GM12878 (cell line): ENCODE measurements around the gene BCL2. TPM values are rescaled to one million over a fixed set of nuclear protein-coding genes. Genes with fewer than 3 reads are reported as not detected.

ENCODE experiments used
- ATAC-seq: fragments of 200-7000 bp; cut with Tn5 transposase; 3 replicates; pipeline ENCODE4 v1.9.1; 2020; ENCODE audit warnings: mild to moderate bottlenecking, moderate library complexity
- BruUV-seq: library from RNA; stranded (reverse); fragments of 400-500 nt; replicated peaks from 2 replicates; lab custom pipeline; 2021; lab: Mats Ljungman, UMichigan
- CTCF ChIA-PET: fragments of 300-600 bp; sonication (Branson Sonifier 250); formaldehyde crosslinking; extraction: SDS; loops from one replicate; lab custom pipeline; 2021; ENCODE audit warnings: inconsistent platforms; lab: Yijun Ruan, JAX
- POLR2A ChIA-PET: fragments of 350-600 bp; formaldehyde crosslinking; extraction: SDS; loops from one replicate; lab custom pipeline; 2021; ENCODE audit warnings: inconsistent platforms; lab: Charles Lee
- RAD21 ChIA-PET: fragments of 300-600 bp; sonication (Branson Sonifier 250); formaldehyde crosslinking; loops from one replicate; lab custom pipeline; 2023; ENCODE audit warnings: antibody characterized with exemption; ENCODE audit not compliant: unreplicated experiment; lab: Charles Lee
- SMC1A ChIA-PET: fragments of 300-600 bp; sonication (Branson Sonifier 250); formaldehyde crosslinking; loops from one replicate; lab custom pipeline; 2023; ENCODE audit not compliant: unreplicated experiment, uncharacterized antibody; lab: Charles Lee
- DNase-seq: peaks from one replicate; pipeline ENCODE4 v3.0.0-alpha.2; 2011; ENCODE audit warnings: low read depth, low spot score
- FAIRE-seq: peaks from 3 replicates; lab custom pipeline; 2011; peaks lifted over from hg19 to GRCh38; lab: Jason Lieb, UNC
- H2AFZ ChIP-seq: 2 replicates; pipeline ENCODE4 v1.6.0; 2011; ENCODE audit warnings: low read depth, low read length, control low read depth; ENCODE audit not compliant: control insufficient read depth
- H3K27ac ChIP-seq: 2 replicates; pipeline ENCODE4 v1.5.1; 2011; ENCODE audit warnings: control low read depth; ENCODE audit not compliant: control insufficient read depth, insufficient read depth
- H3K27me3 ChIP-seq, 2 experiments: replicated peaks in 1 of 2; 2 replicates each; pipeline versions ENCODE4 v1.6.0 to v1.6.1; 2011; ENCODE audit warnings: low read length in 1 of 2; ENCODE audit not compliant: control insufficient read depth in 2 of 2, insufficient read depth in 2 of 2
- H3K36me3 ChIP-seq, 2 experiments: 2 replicates each; pipeline ENCODE4 v1.5.1; 2011; ENCODE audit warnings: low read length in 1 of 2; ENCODE audit not compliant: control insufficient read depth in 2 of 2, insufficient read depth in 2 of 2
- H3K4me1 ChIP-seq: 2 replicates; pipeline ENCODE4 v1.6.1; 2011; ENCODE audit warnings: mild to moderate bottlenecking, low read length, moderate library complexity, mixed read lengths; ENCODE audit not compliant: control insufficient read depth, insufficient read depth
- H3K4me2 ChIP-seq: 2 replicates; pipeline ENCODE4 v1.6.0; 2011; ENCODE audit warnings: control low read depth; ENCODE audit not compliant: control insufficient read depth, insufficient read depth
- H3K4me3 ChIP-seq: fragments of 200-600 bp; sonication (generic); 2 replicates; pipeline ENCODE4 v1.5.1; 2016
- H3K79me2 ChIP-seq: 2 replicates; pipeline ENCODE4 v1.6.0; 2011; ENCODE audit warnings: low read length; ENCODE audit not compliant: control insufficient read depth, insufficient read depth
- H3K9ac ChIP-seq: 2 replicates; pipeline ENCODE4 v1.8.0; 2011; ENCODE audit warnings: low read length, control low read depth, mixed read lengths; ENCODE audit not compliant: control insufficient read depth, insufficient read depth
- H3K9me3 ChIP-seq: replicated peaks from 3 replicates; pipeline ENCODE4 v1.5.1; 2011; ENCODE audit warnings: mild to moderate bottlenecking, low read length; ENCODE audit not compliant: control insufficient read depth, insufficient read depth
- H4K20me1 ChIP-seq: 2 replicates; pipeline ENCODE4 v1.6.0; 2011; ENCODE audit not compliant: control insufficient read depth, insufficient read depth
- BACH1 ChIP-seq: fragments of 450-650 bp; IDR thresholded peaks from 2 replicates; pipeline ENCODE4 v1.6.1; 2017; ENCODE audit warnings: mild to moderate bottlenecking, borderline replicate concordance
- BRCA1 ChIP-seq: IDR thresholded peaks from 2 replicates; pipeline ENCODE4 v1.6.1; 2011; ENCODE audit warnings: low read depth, low read length, improper control_type of control experiment
- CREM ChIP-seq: IDR thresholded peaks from 2 replicates; pipeline ENCODE4 v1.6.1; 2014; ENCODE audit warnings: antibody characterized with exemption, low read depth
- EGR1 ChIP-seq, 2 experiments: IDR thresholded peaks; 1 replicate in 1 of 2; 2 replicates in 1 of 2; pipeline ENCODE4 v1.6.1; 2011 to 2012; ENCODE audit warnings: low read depth in 2 of 2, low read length in 2 of 2, borderline replicate concordance in 1 of 2, mild to moderate bottlenecking in 1 of 2, moderate library complexity in 1 of 2
- ETV6 ChIP-seq, 2 experiments: fragments of 450-650 bp in 1 of 2; IDR thresholded peaks in 1 of 2; conservative IDR thresholded peaks in 1 of 2; 2 replicates each; pipeline ENCODE4 v1.6.1; 2014; ENCODE audit warnings: antibody characterized with exemption in 1 of 2, borderline replicate concordance in 1 of 2, low read depth in 1 of 2, mild to moderate bottlenecking in 1 of 2, moderate library complexity in 1 of 2
- FOXK2 ChIP-seq: fragments of 450-650 bp; IDR thresholded peaks from 2 replicates; pipeline ENCODE4 v1.6.1; 2017; ENCODE audit warnings: mild to moderate bottlenecking, moderate library complexity
- HDGF ChIP-seq: fragments of 450-650 bp; IDR thresholded peaks from 2 replicates; pipeline ENCODE4 v1.6.1; 2016; ENCODE audit warnings: antibody characterized with exemption
- NFYB ChIP-seq: IDR thresholded peaks from 2 replicates; pipeline ENCODE4 v1.6.1; 2011; ENCODE audit warnings: low read depth, mild to moderate bottlenecking, low read length, improper control_type of control experiment, moderate library complexity; ENCODE audit not compliant: insufficient read depth
- RCOR1 ChIP-seq: conservative IDR thresholded peaks from 2 replicates; pipeline ENCODE4 v1.6.1; 2012; ENCODE audit warnings: low read depth, low read length, improper control_type of control experiment
- SIX5 ChIP-seq: IDR thresholded peaks from 2 replicates; pipeline ENCODE4 v1.6.1; 2011; ENCODE audit warnings: mild to moderate bottlenecking, low read depth, low read length, moderate library complexity; ENCODE audit not compliant: severe bottlenecking
- YY1 ChIP-seq: IDR thresholded peaks from 2 replicates; pipeline ENCODE4 v1.6.1; 2011; ENCODE audit warnings: low read depth, mild to moderate bottlenecking, low read length
- WGBS: methylation state at CpG from one replicate; pipeline ENCODE4 v1.1.6; 2016; ENCODE audit warnings: low lambda C conversion rate; ENCODE audit not compliant: insufficient replicate concordance, insufficient coverage; ENCODE audit errors: missing lambda C conversion rate; 5-methylcytosine and 5-hydroxymethylcytosine counted together
- in situ Hi-C: fragments of 300-500 bp; cut with MboI; formaldehyde crosslinking; loops from 9 replicates; pipeline ENCODE4 v1.14.3; 2018; ENCODE audit warnings: mixed read lengths
- intact Hi-C: fragments of 100-400 bp; cut with micrococcal nuclease; formaldehyde crosslinking; loops from one replicate; pipeline ENCODE4 v1.14.2; 2022; ENCODE audit not compliant: unreplicated experiment
- polyA plus RNA-seq, 11 experiments: library from polyadenylated mRNA; depleted of rRNA in 4 of 11; unstranded in 6 of 11; stranded (reverse) in 5 of 11; fragments of >200 nt; fragmentation: Nextera tagmentation in 4 of 11; fragmentation: Illumina TruSeq in 1 of 11; extraction: Ambion mirVana in 4 of 11; extraction: Trizol in 1 of 11; gene quantifications; 1 replicate in 1 of 11; 2 replicates in 10 of 11; pipeline versions ENCODE4 v1.2.1 to v1.2.3, GENCODE V29; 2011 to 2016; ENCODE audit warnings: inconsistent platforms in 2 of 11, missing spikeins in 2 of 11, low read depth in 1 of 11
- total RNA-seq, 4 experiments: library from RNA; depleted of rRNA in 3 of 4; stranded (reverse); fragments of >200 nt in 3 of 4; fragmentation: Illumina TruSeq in 1 of 4; extraction: Trizol in 1 of 4; gene quantifications; 2 replicates each; pipeline versions ENCODE4 v1.2.1 to v1.2.3, GENCODE V29; 2013 to 2021
- TF ChIP-seq, protein P1 (sequence below): IDR thresholded peaks from 2 replicates; pipeline ENCODE4 v1.6.1; 2011; ENCODE audit warnings: borderline replicate concordance, low read depth, mild to moderate bottlenecking, moderate library complexity, mixed read lengths, low read length; ENCODE audit not compliant: insufficient read depth; ENCODE audit errors: extremely low read length

Gene BCL2
- total and polyA plus RNA-seq, 10 of the 15 experiments (the other 5 are each of a cell fraction or from before 2014, with no cell fraction given): 4.1 to 47.8 (median 19.3) TPM

DNA sequence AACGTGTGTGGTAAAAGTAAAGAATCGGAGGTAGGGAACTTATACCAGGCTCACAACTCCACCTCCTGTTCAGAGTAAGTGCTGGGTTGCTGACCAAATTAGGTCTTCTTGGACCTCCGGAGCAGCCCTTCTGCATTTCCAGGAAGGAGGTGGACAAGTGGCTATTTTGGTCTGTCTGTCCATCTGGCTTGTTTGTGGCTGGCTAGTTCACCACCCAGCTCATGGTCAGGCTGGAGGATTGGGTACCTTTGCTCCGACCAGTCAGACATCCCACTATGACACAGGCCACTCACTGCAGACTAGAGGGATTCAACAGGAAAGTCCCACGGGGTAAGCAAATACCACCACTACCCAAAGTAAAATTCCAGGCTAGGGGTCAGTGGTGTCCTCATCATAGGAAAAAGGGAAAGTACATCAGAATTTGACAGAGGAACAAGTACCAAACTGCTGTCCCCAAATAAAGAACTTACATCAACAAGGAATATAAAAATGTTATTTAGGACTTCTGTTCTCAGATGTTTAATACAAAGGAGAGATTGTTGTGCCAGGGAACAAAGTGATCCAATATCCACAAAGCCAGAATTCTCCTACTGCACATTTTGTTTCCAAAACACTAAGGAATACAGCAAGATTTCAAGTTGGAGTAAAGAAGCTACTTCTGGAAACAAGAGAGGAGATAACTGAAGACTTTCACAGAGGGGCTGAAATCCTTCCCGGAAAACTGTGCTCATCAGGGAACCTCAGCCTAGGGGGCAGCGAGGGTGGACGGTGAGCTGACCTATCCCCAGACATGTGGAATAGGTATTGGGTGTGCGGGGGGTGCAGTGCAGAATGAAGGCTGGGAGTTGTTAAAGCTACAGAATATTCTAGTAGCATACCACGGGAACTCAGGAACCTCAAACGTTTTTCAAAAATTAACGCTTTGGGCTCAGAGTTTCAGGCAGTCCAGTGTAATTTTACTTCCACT lies 56.9 kb downstream of the BCL2 start:
- POLR2A ChIA-PET: interaction anchor here (1.0 to 1.5 kb wide), 2 partner anchors 10 to 27 kb away, joined by 3 read pairs; no protein-coding TSS in a partner anchor
- CTCF ChIA-PET: no interaction called here
- H3K4me2 ChIP-seq: no peak overlapping the region
- no TSS peak for BruUV-seq
- no peak for TF ChIP-seq EGR1 (IDR thresholded peaks at IDR 0.05; ENCODE audit: borderline replicate concordance in 1 of 2, low read depth in 2 of 2, low read length in 2 of 2)
- no peak for TF ChIP-seq ETV6 (conservative IDR thresholded peaks at IDR 0.05 in 1 of 2, IDR thresholded peaks at IDR 0.05 in 1 of 2; ENCODE audit: borderline replicate concordance in 1 of 2, low read depth in 1 of 2)
- TF ChIP-seq NFYB: no peak
- peaks cover 28% of the 10 kb centered on the region for H3K4me1 ChIP-seq
- ATAC-seq (no peak), DNase-seq (no peak), FAIRE-seq (no peak)
- H3K9me3 ChIP-seq: no peaks in the 10 kb centered on the region
- H3K79me2 ChIP-seq: peaks cover 74% of the 10 kb centered on the region
- H3K27me3 ChIP-seq: no peaks in the 10 kb centered on the region
- SMC1A ChIA-PET: interaction anchor here (1.2 kb wide), 1 partner anchor 10 kb away, joined by 5 read pairs; no protein-coding TSS in a partner anchor
- RAD21 ChIA-PET: no interaction called here
- H3K36me3 ChIP-seq: peaks cover 10 to 17% of the 10 kb centered on the region in 2 experiments; a peak in 3 of 4 replicates
- H3K9ac ChIP-seq: no peak overlapping the region
- in situ Hi-C loops: no loop called here
- no peak overlapping the region for H2AFZ ChIP-seq
- no peak overlapping the region; the same call in 1 of the 2 replicates for H3K27ac ChIP-seq
- 86% methylated on average over 12 of the region's 12 CpGs for WGBS
- H4K20me1 ChIP-seq: no peaks in the 10 kb centered on the region
- H3K4me3 ChIP-seq: no peak overlapping the region
- intact Hi-C loops: no loop called here

DNA sequence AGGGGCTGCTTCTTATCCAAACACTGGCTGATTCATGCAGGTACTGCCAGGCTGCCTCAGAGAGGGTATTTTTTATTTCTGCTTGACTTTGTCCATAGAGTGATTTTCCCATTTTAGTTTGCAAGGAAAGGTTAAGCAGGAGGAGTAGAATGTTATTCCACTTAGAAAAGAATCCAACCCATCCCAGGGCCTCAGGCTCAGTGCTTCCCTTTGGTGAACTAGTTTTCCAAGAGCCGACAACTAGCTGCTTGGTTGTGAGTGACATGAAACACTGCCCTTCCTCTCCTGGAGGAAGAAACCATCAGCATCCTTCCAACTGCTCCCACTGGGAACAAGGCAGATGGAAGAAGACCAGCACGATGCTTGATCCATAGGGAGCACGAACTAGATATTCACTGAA lies 58.5 kb downstream of the BCL2 start:
- no peaks in the 10 kb centered on the region; the same call in 2 of the 3 replicates for H3K9me3 ChIP-seq
- peaks cover 77% of the 10 kb centered on the region for H3K79me2 ChIP-seq
- in situ Hi-C loops (no loop called here), intact Hi-C loops (no loop called here)
- H3K4me2 ChIP-seq: no peak overlapping the region
- CTCF ChIA-PET: no interaction called here
- WGBS: 100% methylated on average over 3 of the region's 3 CpGs
- H3K4me1 ChIP-seq: peaks cover 28% of the 10 kb centered on the region
- H3K9ac ChIP-seq: no peak overlapping the region
- peaks cover 6 to 21% of the 10 kb centered on the region in 2 experiments for H3K36me3 ChIP-seq
- H2AFZ ChIP-seq: no peak overlapping the region
- H4K20me1 ChIP-seq: no peaks in the 10 kb centered on the region
- H3K27ac ChIP-seq: no peak overlapping the region
- no TSS peak for BruUV-seq
- no peak for ATAC-seq
- no peaks in the 10 kb centered on the region for H3K27me3 ChIP-seq
- no peak for DNase-seq
- H3K4me3 ChIP-seq: no peak overlapping the region
- no peak for FAIRE-seq
- no peak for TF ChIP-seq YY1
- TF ChIP-seq HDGF: no peak
- no peak for TF ChIP-seq CREM
- TF ChIP-seq, protein P1, sequence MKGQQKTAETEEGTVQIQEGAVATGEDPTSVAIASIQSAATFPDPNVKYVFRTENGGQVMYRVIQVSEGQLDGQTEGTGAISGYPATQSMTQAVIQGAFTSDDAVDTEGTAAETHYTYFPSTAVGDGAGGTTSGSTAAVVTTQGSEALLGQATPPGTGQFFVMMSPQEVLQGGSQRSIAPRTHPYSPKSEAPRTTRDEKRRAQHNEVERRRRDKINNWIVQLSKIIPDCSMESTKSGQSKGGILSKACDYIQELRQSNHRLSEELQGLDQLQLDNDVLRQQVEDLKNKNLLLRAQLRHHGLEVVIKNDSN: no peak
- TF ChIP-seq RCOR1: no peak
- no peak for TF ChIP-seq BACH1
- TF ChIP-seq FOXK2: no peak
- TF ChIP-seq SIX5: no peak
- no peak for TF ChIP-seq BRCA1
- RAD21 ChIA-PET: no interaction called here
- POLR2A ChIA-PET: interaction anchor here (1.3 to 1.5 kb wide), 2 partner anchors 7 to 12 kb away, joined by 3 to 5 read pairs; no protein-coding TSS in a partner anchor
- SMC1A ChIA-PET: interaction anchor here (0.7 to 1.3 kb wide), 5 partner anchors 9 to 130 kb away, joined by 3 to 5 read pairs (median 3); no protein-coding TSS in a partner anchor
